Endodermal cell (in vitro differentiated cells): ENCODE results near the gene ANGPT4. TPM values are rescaled to one million over a fixed set of nuclear protein-coding genes. Genes with fewer than 3 reads are reported as not detected.

Source experiments
- DNase-seq: peaks from one replicate; pipeline ENCODE4 v3.0.0-alpha.2; 2017
- H3K27ac ChIP-seq: 2 replicates; pipeline ENCODE4 v1.5.1; 2013; ENCODE audit warnings: mild to moderate bottlenecking, low read depth, low read length, moderate library complexity
- H3K27me3 ChIP-seq: 2 replicates; pipeline ENCODE4 v1.6.1; 2013; ENCODE audit warnings: mild to moderate bottlenecking, low read length, moderate library complexity; ENCODE audit not compliant: insufficient read depth, control insufficient read depth, poor library complexity, severe bottlenecking
- H3K36me3 ChIP-seq: 2 replicates; pipeline ENCODE4 v1.7.0; 2013; ENCODE audit warnings: mild to moderate bottlenecking, low read length, moderate library complexity; ENCODE audit not compliant: control insufficient read depth, insufficient read depth
- H3K4me1 ChIP-seq: one replicate; pipeline ENCODE4 v1.7.0; 2013; ENCODE audit warnings: low read length; ENCODE audit not compliant: control insufficient read depth, insufficient read depth
- H3K4me3 ChIP-seq: 2 replicates; pipeline ENCODE4 v1.5.1; 2013; ENCODE audit warnings: mild to moderate bottlenecking, low read length, moderate library complexity
- H3K9ac ChIP-seq: 2 replicates; pipeline ENCODE4 v1.6.1; 2013; ENCODE audit warnings: mild to moderate bottlenecking, low read length, moderate library complexity; ENCODE audit not compliant: poor library complexity, severe bottlenecking; ENCODE audit errors: extremely low read depth
- H3K9me3 ChIP-seq: 2 replicates; pipeline ENCODE4 v1.6.1; 2013; ENCODE audit warnings: mild to moderate bottlenecking, low read length, moderate library complexity; ENCODE audit not compliant: control insufficient read depth
- H3K27ac Mint-ChIP-seq: 2 replicates; pipeline ENCODE4 v1.8.0; 2020; ENCODE audit warnings: mixed read lengths
- H3K27me3 Mint-ChIP-seq: 2 replicates; pipeline ENCODE4 v1.8.0; 2021; ENCODE audit warnings: mild to moderate bottlenecking, mixed read lengths; ENCODE audit not compliant: insufficient read depth
- H3K36me3 Mint-ChIP-seq: 2 replicates; pipeline ENCODE4 v1.8.0; 2020; ENCODE audit warnings: low read depth, mixed read lengths
- H3K4me1 Mint-ChIP-seq: 2 replicates; pipeline ENCODE4 v1.8.0; 2020; ENCODE audit warnings: mixed read lengths
- H3K4me3 Mint-ChIP-seq: 2 replicates; pipeline ENCODE4 v1.8.0; 2020; ENCODE audit warnings: mild to moderate bottlenecking, moderate library complexity, mixed read lengths
- H3K9me3 Mint-ChIP-seq: 2 replicates; pipeline ENCODE4 v1.8.0; 2020; ENCODE audit warnings: mild to moderate bottlenecking, mixed read lengths
- WGBS, 2 experiments: methylation state at CpG; one replicate each; pipeline versions ENCODE4 v1.1.5 to v1.1.7; 2013; ENCODE audit warnings: missing lambda C conversion rate in 2 of 2, mixed read lengths in 1 of 2; ENCODE audit not compliant: insufficient coverage in 1 of 2, insufficient read length in 1 of 2; 5-methylcytosine and 5-hydroxymethylcytosine counted together
- total RNA-seq, 2 donors: library from RNA; stranded (reverse); fragmentation: NEBNext Ultra II Directional in 1 of 2; extraction: Animal tissue kit (Norgen Biotek cat#: 25700) in 1 of 2; gene quantifications; 2 replicates in 1 of 2; 3 replicates in 1 of 2; pipeline ENCODE4 v1.2.1, GENCODE V29; 2021
- TF ChIP-seq, protein P1 (sequence below): fragments of 200-600 bp; sonication (generic); conservative IDR thresholded peaks from 2 replicates; pipeline ENCODE4 v1.5.0; 2021; ENCODE audit warnings: antibody characterized with exemption, mild to moderate bottlenecking

Gene ANGPT4
- total RNA-seq, 2 donors from 2014 or later = 0.31 to 0.51 TPM

DNA sequence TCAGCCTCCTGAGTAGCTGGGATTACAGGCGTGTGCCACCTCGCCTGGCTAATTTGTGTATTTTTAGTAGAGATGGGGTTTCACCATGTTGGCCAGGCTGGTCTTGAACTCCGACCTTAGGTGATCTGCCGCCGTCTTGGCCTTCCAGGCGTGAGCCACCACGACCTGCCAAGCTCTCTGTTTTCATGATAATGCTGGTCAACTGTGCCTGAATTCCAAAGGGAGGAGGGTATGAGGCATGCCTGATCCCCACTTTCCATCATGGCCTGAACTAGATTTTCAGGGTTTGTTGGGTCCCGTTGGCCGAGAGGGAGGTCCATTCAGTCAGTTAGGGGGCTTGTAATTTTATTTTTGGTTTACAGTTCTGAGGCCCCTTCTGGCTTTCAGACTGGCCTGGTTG lies 28.0 kb upstream of the ANGPT4 start:
- 83 to 89% methylated on average over 5 to 9 of the region's 9 CpGs for WGBS, 2 experiments
- Histone ChIP-seq H3K9ac (no peak overlapping the region), H3K27ac (no peak overlapping the region), H3K27me3 (no peaks in the 10 kb centered on the region), H3K9me3 (no peaks in the 10 kb centered on the region), H3K36me3 (no peaks in the 10 kb centered on the region), H3K4me3 (peak overlapping the region; percentile 12), H3K4me1 (peaks cover 13% of the 10 kb centered on the region)
- Mint-ChIP-seq H3K36me3 (peaks cover 4% of the 10 kb centered on the region), H3K9me3 (peaks cover 11% of the 10 kb centered on the region), H3K4me3 (peak overlapping the region; percentile 35), H3K27ac (peak overlapping the region; percentile 92), H3K4me1 (peaks cover 24% of the 10 kb centered on the region), H3K27me3 (peaks cover 35% of the 10 kb centered on the region)
- TF ChIP-seq, protein P1, sequence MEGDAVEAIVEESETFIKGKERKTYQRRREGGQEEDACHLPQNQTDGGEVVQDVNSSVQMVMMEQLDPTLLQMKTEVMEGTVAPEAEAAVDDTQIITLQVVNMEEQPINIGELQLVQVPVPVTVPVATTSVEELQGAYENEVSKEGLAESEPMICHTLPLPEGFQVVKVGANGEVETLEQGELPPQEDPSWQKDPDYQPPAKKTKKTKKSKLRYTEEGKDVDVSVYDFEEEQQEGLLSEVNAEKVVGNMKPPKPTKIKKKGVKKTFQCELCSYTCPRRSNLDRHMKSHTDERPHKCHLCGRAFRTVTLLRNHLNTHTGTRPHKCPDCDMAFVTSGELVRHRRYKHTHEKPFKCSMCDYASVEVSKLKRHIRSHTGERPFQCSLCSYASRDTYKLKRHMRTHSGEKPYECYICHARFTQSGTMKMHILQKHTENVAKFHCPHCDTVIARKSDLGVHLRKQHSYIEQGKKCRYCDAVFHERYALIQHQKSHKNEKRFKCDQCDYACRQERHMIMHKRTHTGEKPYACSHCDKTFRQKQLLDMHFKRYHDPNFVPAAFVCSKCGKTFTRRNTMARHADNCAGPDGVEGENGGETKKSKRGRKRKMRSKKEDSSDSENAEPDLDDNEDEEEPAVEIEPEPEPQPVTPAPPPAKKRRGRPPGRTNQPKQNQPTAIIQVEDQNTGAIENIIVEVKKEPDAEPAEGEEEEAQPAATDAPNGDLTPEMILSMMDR = no peak
- peak; percentile 49 for DNase-seq

- Mint-ChIP-seq H3K9me3 (peaks cover 11% of the 10 kb centered on the region), H3K36me3 (peaks cover 3% of the 10 kb centered on the region), H3K27me3 (peaks cover 31% of the 10 kb centered on the region), H3K4me1 (peaks cover 24% of the 10 kb centered on the region), H3K27ac (no peak overlapping the region), H3K4me3 (no peak overlapping the region)
- Histone ChIP-seq H3K4me1 (peaks cover 13% of the 10 kb centered on the region), H3K27ac (no peak overlapping the region), H3K36me3 (no peaks in the 10 kb centered on the region), H3K4me3 (no peak overlapping the region), H3K9me3 (no peaks in the 10 kb centered on the region), H3K27me3 (no peaks in the 10 kb centered on the region), H3K9ac (no peak overlapping the region)
- peak; percentile 30 for DNase-seq
- TF ChIP-seq, protein P1 = no peak
- 85 to 89% methylated on average over 5 to 7 of the region's 7 CpGs for WGBS, 2 experiments
Measured at GRCh38 chr20:942611-943010, 26.5 kb upstream of the ANGPT4 start.

DNA sequence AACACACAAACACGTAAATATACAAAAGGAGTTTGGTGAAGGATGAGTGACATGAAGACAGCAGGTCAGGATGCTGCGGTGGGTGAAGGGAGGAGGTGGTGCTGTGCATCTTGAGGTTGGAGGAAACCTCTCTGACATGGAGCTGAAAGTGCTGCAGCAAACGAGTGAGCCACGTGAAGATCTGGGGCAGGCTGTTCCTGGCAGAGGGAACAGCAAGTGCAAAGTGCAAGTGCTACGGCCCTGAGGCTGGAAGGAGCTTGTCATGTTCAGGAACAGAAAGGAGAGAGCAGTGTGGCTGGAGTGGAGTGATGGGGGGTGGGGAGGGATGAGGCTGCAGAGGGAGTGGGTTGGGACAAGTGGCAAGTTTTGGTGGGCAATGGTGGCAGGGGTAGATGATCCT lies 24.8 kb upstream of the ANGPT4 start:
- Mint-ChIP-seq H3K36me3 (no peaks in the 10 kb centered on the region), H3K4me1 (peaks cover 21% of the 10 kb centered on the region), H3K27ac (no peak overlapping the region), H3K4me3 (no peak overlapping the region), H3K27me3 (peaks cover 28% of the 10 kb centered on the region), H3K9me3 (peaks cover 11% of the 10 kb centered on the region)
- H3K4me3 ChIP-seq = no peak overlapping the region
- no peaks in the 10 kb centered on the region for H3K9me3 ChIP-seq
- H3K27me3 ChIP-seq = no peaks in the 10 kb centered on the region
- H3K36me3 ChIP-seq = no peaks in the 10 kb centered on the region
- WGBS, 2 experiments = 86 to 95% methylated on average over 4 to 5 of the region's 5 CpGs
- H3K4me1 ChIP-seq = peaks cover 13% of the 10 kb centered on the region
- H3K27ac ChIP-seq = no peak overlapping the region
- H3K9ac ChIP-seq = no peak overlapping the region
- DNase-seq = no peak
- TF ChIP-seq, protein P1 = no peak
